OCI-LY3 (cell line): ENCODE results near the gene ZHX3.

Experiments used
- H2AFZ ChIP-seq: fragments of 200-600, 300-600 bp; shearing (Covaris generic); 2 replicates; pipeline ENCODE4 v1.6.0; 2014; ENCODE audit warnings: antibody characterized with exemption, low read depth, low read length
- H3K27ac ChIP-seq: fragments of 200-600, 300-600 bp; sonication (generic); 2 replicates; pipeline ENCODE4 v1.5.1; 2014; ENCODE audit warnings: mild to moderate bottlenecking, low read length, moderate library complexity, mixed read lengths
- H3K27me3 ChIP-seq: fragments of 200-600, 300-600 bp; sonication (generic); 2 replicates; pipeline ENCODE4 v1.6.1; 2014; ENCODE audit warnings: low read depth, low read length, mixed read lengths
- H3K36me3 ChIP-seq: fragments of 200-600, 300-600 bp; sonication (generic); replicated peaks from 2 replicates; pipeline ENCODE3; 2014; ENCODE audit warnings: low read depth, low read length, mixed read lengths
- H3K4me1 ChIP-seq: fragments of 300-600, 200-600 bp; sonication (generic); 2 replicates; pipeline ENCODE4 v1.6.1; 2014; ENCODE audit warnings: low read length, mixed read lengths
- H3K4me2 ChIP-seq: fragments of 200-600, 300-600 bp; sonication (generic); 2 replicates; pipeline ENCODE4 v1.6.1; 2014; ENCODE audit warnings: low read length, mixed read lengths
- H3K4me3 ChIP-seq: fragments of 300-600, 200-600 bp; sonication (generic); 2 replicates; pipeline ENCODE4 v1.5.1; 2014; ENCODE audit warnings: antibody characterized with exemption, mild to moderate bottlenecking, low read length, moderate library complexity
- H3K79me2 ChIP-seq: fragments of 300-600, 200-600 bp; shearing (Covaris generic); 2 replicates; pipeline ENCODE4 v1.6.1; 2014; ENCODE audit warnings: mild to moderate bottlenecking, low read length, mixed read lengths
- H3K9ac ChIP-seq: fragments of 300-600, 200-600 bp; shearing (Covaris generic); 2 replicates; pipeline ENCODE4 v1.6.0; 2014; ENCODE audit warnings: mild to moderate bottlenecking, low read length, moderate library complexity
- H3K9me3 ChIP-seq: fragments of 200-600, 300-600 bp; shearing (Covaris generic); 2 replicates; pipeline ENCODE4 v1.6.1; 2014; ENCODE audit warnings: low read length, mixed read lengths; ENCODE audit not compliant: insufficient read depth
- H4K20me1 ChIP-seq: fragments of 200-600, 300-600 bp; sonication (generic); 2 replicates; pipeline ENCODE4 v1.6.1; 2016; ENCODE audit warnings: low read length, mixed read lengths; ENCODE audit not compliant: insufficient read depth
- CTCF ChIP-seq: fragments of 200-600, 300-600 bp; sonication (generic); IDR thresholded peaks from 2 replicates; pipeline ENCODE4 v1.5.1; 2014; ENCODE audit warnings: antibody characterized with exemption, low read length, low read depth
- EZH2phosphoT487 ChIP-seq: fragments of 200-600 bp; shearing (Covaris generic); IDR thresholded peaks from 2 replicates; pipeline ENCODE4 v1.6.1; 2018; ENCODE audit warnings: antibody characterized with exemption, mixed run types, low read depth

The ZHX3 gene

GRCh38 chr20:41159547-41159946, 158.0 kb downstream of the ZHX3 start:
- TF ChIP-seq CTCF (no peak), EZH2phosphoT487 (no peak)
- H2AFZ ChIP-seq = no peak overlapping the region
- no peaks in the 10 kb centered on the region for H3K27me3 ChIP-seq
- peaks cover 18% of the 10 kb centered on the region for H3K4me1 ChIP-seq
- peaks cover 43% of the 10 kb centered on the region for H3K36me3 ChIP-seq
- peaks cover 49% of the 10 kb centered on the region for H3K79me2 ChIP-seq
- H3K9ac ChIP-seq = no peak overlapping the region
- H3K27ac ChIP-seq = no peak overlapping the region
- H3K9me3 ChIP-seq = no peaks in the 10 kb centered on the region
- H3K4me2 ChIP-seq = no peak overlapping the region
- no peak overlapping the region for H3K4me3 ChIP-seq
- H4K20me1 ChIP-seq = peaks cover 63% of the 10 kb centered on the region

DNA sequence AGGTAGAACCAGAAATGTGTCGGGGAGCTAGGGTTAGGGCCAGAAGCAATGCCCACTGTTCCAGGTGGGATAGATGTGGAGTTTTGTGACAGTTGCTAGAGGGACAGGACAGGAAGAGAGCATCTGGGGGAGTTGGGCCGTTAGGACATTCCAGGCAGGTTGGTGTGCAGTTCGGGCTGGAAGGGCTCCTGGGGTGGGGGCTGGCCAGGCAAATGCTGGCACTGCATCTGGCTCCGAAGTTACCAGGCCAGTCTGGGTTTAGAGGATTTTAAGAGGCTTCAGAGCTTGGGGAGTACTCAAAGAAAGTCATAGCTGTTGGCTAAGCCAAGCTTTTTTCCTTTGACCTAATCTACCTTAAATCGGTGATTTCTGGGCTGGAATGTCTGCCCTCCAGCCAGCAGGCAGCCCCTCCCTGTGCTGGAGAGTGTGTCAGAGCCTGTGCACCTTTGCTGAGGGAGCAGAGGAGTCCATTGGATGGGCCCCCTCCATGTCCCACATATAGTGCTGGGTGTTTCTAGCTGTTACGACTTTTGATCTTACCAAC, 159.4 kb downstream of the ZHX3 start:
- peaks cover 62% of the 10 kb centered on the region for H3K79me2 ChIP-seq
- TF ChIP-seq EZH2phosphoT487 = no peak
- TF ChIP-seq CTCF = no peak
- H3K27ac ChIP-seq = no peak overlapping the region
- peaks cover 29% of the 10 kb centered on the region for H3K36me3 ChIP-seq
- H3K9ac ChIP-seq = no peak overlapping the region
- H3K4me3 ChIP-seq = no peak overlapping the region
- no peak overlapping the region for H2AFZ ChIP-seq
- peaks cover 77% of the 10 kb centered on the region for H4K20me1 ChIP-seq
- H3K27me3 ChIP-seq = no peaks in the 10 kb centered on the region
- peaks cover 18% of the 10 kb centered on the region for H3K4me1 ChIP-seq
- no peaks in the 10 kb centered on the region for H3K9me3 ChIP-seq
- H3K4me2 ChIP-seq = no peak overlapping the region; the same call in 1 of the 2 replicates

DNA sequence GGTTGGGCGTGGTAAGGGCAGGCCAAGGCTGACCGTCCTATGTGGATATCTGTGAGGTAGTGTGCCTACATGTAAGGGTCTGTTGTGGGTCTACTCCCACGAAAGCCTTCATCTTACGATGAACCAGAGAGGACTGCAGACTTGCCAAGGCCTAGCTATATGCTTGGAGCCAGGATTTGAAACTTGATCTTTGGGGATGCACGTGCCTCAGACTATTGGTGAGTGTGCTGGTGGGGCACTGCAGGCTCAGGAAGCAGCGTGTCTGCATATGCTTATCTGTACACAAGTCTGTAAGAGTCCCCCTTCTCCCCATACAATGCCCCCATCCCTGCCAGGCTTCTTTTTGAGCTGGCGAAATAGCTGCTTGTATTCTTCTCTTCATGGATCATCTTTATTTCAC, 162.3 kb downstream of the ZHX3 start:
- H3K4me1 ChIP-seq = peaks cover 18% of the 10 kb centered on the region
- H2AFZ ChIP-seq = no peak overlapping the region
- H3K9me3 ChIP-seq = no peaks in the 10 kb centered on the region
- TF ChIP-seq CTCF (no peak), EZH2phosphoT487 (no peak)
- H4K20me1 ChIP-seq = peaks cover 100% of the 10 kb centered on the region
- H3K79me2 ChIP-seq = peaks cover 91% of the 10 kb centered on the region
- H3K9ac ChIP-seq = no peak overlapping the region
- no peak overlapping the region for H3K4me3 ChIP-seq
- no peaks in the 10 kb centered on the region for H3K27me3 ChIP-seq
- H3K4me2 ChIP-seq = no peak overlapping the region
- no peak overlapping the region for H3K27ac ChIP-seq
- peaks cover 13% of the 10 kb centered on the region for H3K36me3 ChIP-seq

GRCh38 chr20:41154436-41155176, 162.9 kb downstream of the ZHX3 start:
- peaks cover 100% of the 10 kb centered on the region for H4K20me1 ChIP-seq
- peaks cover 98% of the 10 kb centered on the region for H3K79me2 ChIP-seq
- H3K4me1 ChIP-seq = peaks cover 18% of the 10 kb centered on the region
- H3K36me3 ChIP-seq = peaks cover 7% of the 10 kb centered on the region
- no peak overlapping the region for H2AFZ ChIP-seq
- H3K9ac ChIP-seq = no peak overlapping the region
- H3K9me3 ChIP-seq = no peaks in the 10 kb centered on the region
- H3K4me3 ChIP-seq = no peak overlapping the region
- H3K27me3 ChIP-seq = no peaks in the 10 kb centered on the region
- H3K4me2 ChIP-seq = no peak overlapping the region
- TF ChIP-seq EZH2phosphoT487 (no peak), CTCF (no peak)
- no peak overlapping the region for H3K27ac ChIP-seq
